WTC11 (cell line): ENCODE data around the gene SNX18. TPM values are rescaled to one million over a fixed set of nuclear protein-coding genes. Genes with fewer than 3 reads are reported as not detected.

Source experiments
- total RNA-seq: library from RNA; stranded (reverse); gene quantifications from 3 replicates; pipeline ENCODE4 v1.2.3, GENCODE V29; 2021

Gene SNX18
- total RNA-seq, 1 experiment from 2014 or later = 24.6 TPM

Other genes starting within 250 kb of the SNX18 start
- 20.1 to 23.9 TPM (median 21.5 TPM) in 3 replicates for gene ARL15, start 207.2 kb upstream of the SNX18 start, total RNA-seq
- not detected in 3 replicates for gene HSPB3, start 62.1 kb upstream of the SNX18 start, total RNA-seq